Measurements from ENCODE around the gene POLG2.

GRCh38 chr17:64527914-64528313, 31.1 kb upstream of the POLG2 start:
- TF ChIP-seq EZH2 (IDR thresholded peaks at IDR 0.05; ENCODE audit: low read length, unreplicated experiment) = no peak
- TF ChIP-seq CTCF (conservative IDR thresholded peaks at IDR 0.05; ENCODE audit: low read depth, low read length) = no peak
